ENCODE data around the gene INF2. TPM values are rescaled to one million over a fixed set of nuclear protein-coding genes. Genes with fewer than 3 reads are reported as not detected.
"Not testable (repeated sequence)": the region's sequence is repeated elsewhere in the genome, so short reads cannot be mapped to it uniquely, and the experiment has no call there.

INF2 gene
- polyA plus RNA-seq, result 100 to 1,000 TPM in 2 of 3 donors, 10 to 100 TPM in 1; 20.3 to 105 (median 101) TPM

DNA sequence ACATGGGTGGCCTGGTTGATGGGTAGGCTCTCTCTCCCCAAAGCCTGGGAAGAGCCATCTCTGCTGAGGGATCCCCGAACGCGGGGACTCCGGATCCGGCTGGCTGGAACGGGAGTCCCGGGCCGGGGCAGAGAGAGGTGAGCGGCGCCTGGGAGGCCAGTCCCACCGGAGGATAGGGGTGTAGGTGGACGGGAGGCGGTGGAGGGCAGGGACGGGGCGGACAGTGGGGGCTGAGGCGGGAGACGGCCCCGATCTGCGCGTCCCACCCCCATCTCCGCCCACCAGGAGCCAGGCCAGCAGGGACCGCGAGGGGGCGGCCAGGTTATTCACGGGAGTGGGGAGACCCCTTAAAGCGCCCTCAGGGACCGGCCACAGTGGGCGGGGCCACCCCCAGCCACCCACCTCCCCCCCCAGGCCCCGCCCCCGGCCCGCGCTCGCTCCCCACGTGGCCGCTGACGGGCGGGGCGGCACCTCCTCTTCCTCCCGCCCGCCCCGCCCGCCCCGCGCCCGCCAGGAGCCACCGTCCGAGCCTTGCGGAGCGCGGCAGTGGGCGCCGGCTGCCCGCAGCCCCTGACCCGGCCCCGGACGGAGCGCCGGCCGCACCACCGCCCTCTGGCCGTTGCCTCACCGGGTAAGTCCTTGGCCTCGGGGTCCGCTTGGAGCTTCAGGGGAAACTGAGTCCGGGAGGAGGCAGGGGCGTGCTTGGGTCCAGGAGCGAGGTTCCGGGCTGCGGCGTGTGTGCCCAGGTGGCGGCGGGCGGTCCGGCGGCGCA, at the start of gene INF2:
INF2 (plus strand) TSS at position 510 of the 772 bp plus-strand sequence. CDS start 11,748 bp downstream, outside the sequence.
- 2 to 3% (median 3%) methylated on average over 41 to 75 of the region's 76 CpGs for WGBS, 3 donors
- H3K27ac ChIP-seq (ENCODE audit: low read depth, low read length), result no peak within 1 kb of the TSS

- H3K27ac ChIP-seq (ENCODE audit: low read depth, low read length), result no peak overlapping the region
- 6 to 9% (median 8%) methylated on average over 24 of the region's 24 CpGs for WGBS, 3 donors
These were observed 49.4 kb upstream of the INF2 start for GRCh38 chr14:104639885-104640548.

DNA sequence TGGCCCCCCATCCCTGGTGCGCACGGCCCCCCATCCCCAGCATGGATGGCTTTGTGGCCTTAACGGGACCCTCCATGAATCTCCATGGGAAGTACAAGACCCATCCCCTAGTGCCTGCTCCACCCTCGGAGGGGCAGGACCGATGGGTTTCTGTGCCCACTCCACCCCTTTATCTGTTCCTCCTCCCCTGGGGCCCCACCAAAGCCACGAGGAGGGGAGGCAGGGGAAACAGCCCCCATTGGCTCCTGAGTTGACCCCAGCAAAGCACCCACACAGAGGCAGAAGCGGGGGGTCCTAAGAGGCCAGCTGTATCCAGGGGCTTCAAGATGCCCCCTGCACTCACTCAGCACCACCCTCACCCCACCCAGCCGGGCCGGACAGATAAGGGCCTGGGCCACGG, 48.7 kb upstream of the INF2 start:
- H3K27ac ChIP-seq (ENCODE audit: low read depth, low read length), result no peak overlapping the region
- 76 to 81% (median 76%) methylated on average over 9 to 10 of the region's 10 CpGs for WGBS, 3 donors

DNA sequence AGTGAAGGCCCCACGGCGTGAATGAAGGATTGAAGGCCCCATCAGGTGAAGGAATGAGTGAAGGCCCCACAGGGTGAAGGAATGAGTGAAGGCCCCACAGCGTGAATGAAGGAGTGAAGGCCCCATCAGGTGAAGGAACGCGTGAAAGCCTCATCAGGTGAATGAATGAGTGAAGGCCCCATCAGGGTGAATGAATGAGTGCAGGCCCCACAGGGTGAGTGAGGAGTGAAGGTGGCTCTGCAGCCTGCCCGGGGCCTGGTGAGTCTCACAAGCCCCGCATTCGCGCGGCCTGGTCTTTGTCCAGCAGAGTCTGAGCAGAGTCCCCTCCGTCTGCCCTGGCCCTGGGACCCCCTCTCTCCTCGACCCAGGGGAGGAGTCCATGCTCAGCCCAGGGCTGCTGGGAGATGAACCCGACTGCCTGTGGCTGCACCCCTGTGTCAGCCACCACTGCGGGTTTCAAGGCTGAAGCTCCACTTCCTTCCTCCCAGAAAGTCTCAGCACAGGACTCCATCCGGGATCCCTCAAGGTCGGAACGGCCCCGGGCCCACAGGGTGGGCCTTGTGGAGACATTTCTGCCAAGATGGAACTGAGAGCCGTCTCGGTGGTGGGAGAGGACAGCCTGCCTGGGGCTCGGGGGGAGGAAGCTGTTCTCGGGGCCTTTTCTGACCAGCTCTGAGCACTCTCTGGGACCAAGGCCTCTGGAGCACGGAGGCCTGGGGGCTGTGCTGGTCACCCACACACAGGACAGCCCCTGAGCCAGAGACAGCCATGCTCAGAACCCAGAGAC, 47.5 kb upstream of the INF2 start:
- WGBS, 3 donors, result 61 to 70% (median 64%) methylated on average over 22 to 23 of the region's 23 CpGs
- H3K27ac ChIP-seq (ENCODE audit: low read depth, low read length), result no peak overlapping the region

DNA sequence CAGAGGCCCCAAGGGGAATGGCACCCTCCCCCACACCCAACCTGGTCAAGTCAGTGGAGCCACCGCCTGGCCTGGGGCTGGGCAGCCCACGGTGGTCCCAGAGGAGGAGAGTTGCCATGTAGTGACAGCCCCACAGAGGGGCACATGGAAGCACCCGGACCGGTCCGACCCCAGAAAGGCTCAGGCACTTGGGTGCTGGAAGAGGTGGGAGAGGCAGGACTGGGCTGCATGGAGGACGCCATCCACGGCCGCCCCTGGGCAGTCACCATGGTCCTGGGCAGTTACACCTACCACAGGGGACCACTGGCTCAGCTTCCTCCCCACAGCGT, 46.9 kb upstream of the INF2 start:
- 93 to 95% (median 95%) methylated on average over 9 of the region's 9 CpGs for WGBS, 3 donors
- no peak overlapping the region for H3K27ac ChIP-seq (ENCODE audit: low read depth, low read length)

DNA sequence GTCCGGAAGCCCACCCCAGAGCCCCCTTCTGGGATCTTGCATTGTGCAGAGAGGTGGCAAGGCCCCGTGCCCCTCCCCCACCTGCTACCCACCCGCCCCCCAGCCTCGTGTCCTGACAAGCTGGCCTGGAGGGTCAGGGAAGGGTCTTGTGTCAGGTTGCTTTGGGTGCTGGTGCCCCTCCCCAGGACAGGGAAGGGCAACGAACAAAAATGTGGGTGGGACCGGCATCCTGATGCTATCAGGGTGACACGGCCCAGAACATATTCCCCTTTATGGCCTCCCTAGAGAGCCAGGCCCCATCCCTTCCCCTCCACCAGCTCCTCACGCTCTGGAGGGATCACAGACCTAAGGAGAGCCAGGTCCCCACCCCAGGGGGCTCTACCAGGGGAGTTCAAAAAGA, 46.1 kb upstream of the INF2 start:
- no peak overlapping the region for H3K27ac ChIP-seq (ENCODE audit: low read depth, low read length)
- WGBS, 3 donors, result 52 to 66% (median 65%) methylated on average over 8 of the region's 8 CpGs

- no peak overlapping the region for H3K27ac ChIP-seq (ENCODE audit: low read depth, low read length)
- WGBS, 3 donors, result 71 to 86% (median 85%) methylated on average over 12 of the region's 12 CpGs
These were observed 45.3 kb upstream of the INF2 start for GRCh38 chr14:104644091-104644635.

DNA sequence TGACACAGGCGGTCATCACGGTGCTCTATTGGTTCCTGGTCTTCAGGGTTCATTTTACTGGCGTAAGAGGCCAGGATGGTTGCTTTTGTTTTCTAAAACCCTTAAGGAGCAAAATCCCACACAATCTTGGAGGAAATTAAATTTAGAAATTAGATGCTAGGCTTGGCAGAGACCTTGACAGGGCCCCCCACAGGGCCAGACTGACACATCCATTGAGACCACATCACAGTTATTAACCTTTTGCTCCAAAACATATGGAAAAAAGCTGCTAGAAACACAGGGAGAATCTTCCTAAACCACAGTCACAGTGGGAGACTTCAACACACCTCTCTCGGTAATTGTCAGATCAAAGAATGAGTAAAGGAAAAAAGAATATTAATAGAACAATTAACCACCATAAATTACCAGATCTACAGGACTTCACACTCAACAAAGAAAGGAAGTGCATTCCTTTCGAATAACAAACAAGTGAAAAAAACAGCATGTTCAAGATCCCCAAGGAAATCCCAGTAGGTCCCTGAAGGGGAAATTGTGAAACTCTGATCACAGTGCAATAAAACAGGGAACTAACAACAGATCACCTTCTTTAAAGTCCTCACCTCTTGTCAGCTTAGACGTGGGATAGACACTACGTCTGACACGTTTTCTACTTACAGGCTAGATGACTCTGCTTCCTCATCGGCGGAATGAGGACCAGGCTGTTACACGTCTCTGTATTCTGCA, 44.6 kb upstream of the INF2 start:
- WGBS, 3 donors, result 66 to 69% (median 67%) methylated on average over 11 of the region's 11 CpGs
- no peak overlapping the region for H3K27ac ChIP-seq (ENCODE audit: low read depth, low read length)

- WGBS, 3 donors, result 48 to 71% (median 49%) methylated on average over 6 of the region's 6 CpGs
- H3K27ac ChIP-seq (ENCODE audit: low read depth, low read length), result no peak overlapping the region
These were observed 41.9 kb upstream of the INF2 start for GRCh38 chr14:104647467-104648043.

DNA sequence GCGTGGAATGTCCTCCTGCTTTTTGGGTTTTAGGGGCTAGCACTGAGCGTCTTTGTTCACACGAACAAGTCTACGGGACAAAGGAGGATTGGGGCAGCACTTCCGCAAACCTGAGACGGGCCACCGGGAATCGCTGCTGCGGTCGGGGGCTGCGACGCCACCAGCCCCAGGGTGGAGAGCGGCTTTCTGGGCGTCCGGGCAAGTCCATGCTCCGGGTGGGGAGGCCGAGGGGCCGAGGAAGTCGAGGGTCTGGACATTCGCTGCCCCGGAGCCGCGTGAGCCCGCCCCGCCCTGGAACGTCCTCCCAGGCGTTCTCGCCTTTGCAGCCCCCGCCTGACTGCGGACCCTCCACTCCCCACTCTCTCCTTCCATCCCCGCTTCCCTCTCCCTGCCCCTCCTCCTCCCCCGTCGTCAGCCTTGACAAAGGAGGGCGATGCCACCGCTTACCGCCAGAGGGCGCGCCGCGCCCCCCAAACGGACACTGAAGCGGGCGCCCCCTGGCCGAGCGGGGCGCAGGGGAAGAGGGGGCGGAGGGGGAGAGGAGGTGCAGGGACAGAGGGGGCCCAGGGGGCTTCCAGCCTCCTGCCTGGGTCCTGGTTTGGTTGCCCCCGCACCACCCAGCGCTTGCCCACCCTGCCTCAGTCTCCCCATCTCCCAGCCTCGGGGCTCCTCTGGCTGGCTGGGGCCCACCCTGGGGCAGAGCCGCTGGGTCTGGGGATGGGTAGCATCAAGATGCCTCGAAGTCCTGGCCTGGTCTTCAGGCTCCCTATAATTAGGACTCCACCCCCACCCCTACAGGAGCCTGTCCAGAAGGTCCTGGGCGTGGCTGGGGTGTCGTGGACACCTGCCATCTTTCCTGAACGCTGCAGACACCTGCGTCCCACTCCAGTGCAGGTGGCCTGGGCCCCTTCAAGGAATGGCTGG, 39.1 kb upstream of the INF2 start:
- WGBS, 3 donors, result 7 to 8% (median 8%) methylated on average over 48 to 55 of the region's 56 CpGs

GRCh38 chr14:104650981-104651875, 38.2 kb upstream of the INF2 start:
- H3K27ac ChIP-seq (ENCODE audit: low read depth, low read length), result no peak overlapping the region
- WGBS, 3 donors, result 88 to 90% (median 88%) methylated on average over 24 of the region's 24 CpGs

More for the DNA sequence above, 39.1 kb upstream of the INF2 start:
- no peak overlapping the region for H3K27ac ChIP-seq (ENCODE audit: low read depth, low read length)

DNA sequence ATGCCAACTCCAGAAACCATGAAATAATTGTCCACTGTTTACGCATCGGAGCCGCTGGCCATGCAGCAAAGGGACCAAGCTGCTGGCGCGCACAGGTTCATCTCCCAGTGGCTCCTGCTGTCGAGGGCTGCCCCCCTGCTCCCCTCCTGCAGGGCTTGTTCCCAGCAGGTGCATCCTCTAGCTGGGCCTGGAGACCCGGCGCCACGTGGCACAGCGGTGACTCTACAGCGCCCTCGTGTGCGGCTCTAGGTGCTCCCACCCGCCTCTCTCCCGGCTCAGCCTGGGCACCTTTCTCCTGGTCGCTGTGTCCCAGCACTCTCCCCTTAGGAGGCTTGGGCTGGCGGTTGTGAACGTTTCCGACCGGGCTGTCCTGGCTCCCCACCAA, 37.5 kb upstream of the INF2 start:
- H3K27ac ChIP-seq (ENCODE audit: low read depth, low read length), result no peak overlapping the region
- 82 to 90% (median 85%) methylated on average over 20 of the region's 20 CpGs for WGBS, 3 donors

GRCh38 chr14:104652386-104652785, 37.0 kb upstream of the INF2 start:
- 90 to 95% (median 94%) methylated on average over 9 of the region's 9 CpGs for WGBS, 3 donors

DNA sequence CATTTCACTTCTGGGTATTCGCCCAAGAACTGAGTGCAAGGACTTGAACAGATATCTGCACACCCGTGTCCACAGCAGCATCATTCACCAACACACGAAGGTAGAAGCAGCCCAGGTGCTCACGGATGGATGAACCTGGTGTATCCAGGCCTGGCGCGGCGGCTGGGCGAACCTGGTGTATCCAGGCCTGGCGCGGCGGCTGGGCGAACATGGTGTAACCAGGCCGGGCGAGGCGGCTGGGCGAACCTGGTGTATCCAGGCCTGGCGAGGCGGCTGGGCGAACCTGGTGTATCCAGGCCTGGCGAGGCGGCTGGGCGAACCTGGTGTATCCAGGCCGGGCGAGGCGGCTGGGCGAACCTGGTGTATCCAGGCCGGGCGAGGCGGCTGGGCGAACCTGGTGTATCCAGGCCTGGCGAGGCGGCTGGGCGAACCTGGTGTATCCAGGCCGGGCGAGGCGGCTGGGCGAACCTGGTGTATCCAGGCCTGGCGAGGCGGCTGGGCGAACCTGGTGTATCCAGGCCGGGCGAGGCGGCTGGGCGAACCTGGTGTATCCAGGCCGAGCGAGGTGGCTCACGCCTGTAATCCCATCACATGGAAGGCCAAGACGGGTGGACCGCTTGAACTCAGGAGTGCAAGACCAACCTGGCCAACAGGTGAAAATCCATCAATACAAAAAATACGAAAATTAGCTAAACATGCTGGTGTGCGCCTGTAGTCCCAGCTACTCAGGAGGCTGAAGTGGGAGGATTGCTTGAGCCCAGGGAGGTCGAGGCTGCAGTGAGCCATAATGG, 36.1 kb upstream of the INF2 start:
- not testable (repeated sequence) for H3K27ac ChIP-seq (ENCODE audit: low read depth, low read length)
- WGBS, 3 donors, result 94 to 97% (median 97%) methylated on average over 31 to 52 of the region's 52 CpGs

More at GRCh38 chr14:104652386-104652785, 37.0 kb upstream of the INF2 start:
- no peak overlapping the region for H3K27ac ChIP-seq (ENCODE audit: low read depth, low read length)

DNA sequence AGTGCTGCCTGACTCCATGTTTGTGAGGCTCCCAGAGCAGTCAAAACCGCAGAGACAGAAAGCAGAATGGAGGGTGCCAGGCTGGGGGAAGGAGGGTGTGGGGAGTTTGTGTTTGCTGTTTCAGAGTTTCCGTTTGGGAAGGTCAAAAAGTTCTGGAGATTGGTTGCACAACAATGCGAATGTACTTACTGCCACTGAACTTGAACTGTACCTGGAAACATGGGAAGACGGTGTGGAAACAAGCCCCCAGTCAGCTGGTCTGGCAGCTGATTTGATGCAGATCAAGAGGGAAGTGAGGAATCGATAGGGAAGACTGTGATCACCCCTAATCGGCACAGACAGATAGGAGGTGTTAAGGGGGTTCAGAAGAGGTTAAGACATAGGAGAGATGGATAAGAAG, 35.3 kb upstream of the INF2 start:
- 43 to 88% (median 79%) methylated on average over 6 of the region's 6 CpGs for WGBS, 3 donors

More for the DNA sequence above, 35.3 kb upstream of the INF2 start:
- no peak overlapping the region for H3K27ac ChIP-seq (ENCODE audit: low read depth, low read length)

Measured in adipose tissue (tissue), 3 donors.